HPDE6-E6E7 (cell line): ENCODE measurements around the gene CDC42BPA.
A peak's percentile ranks its signal among the peaks of the same experiment; 100 is the strongest.
"Not testable (repeated sequence)": the region's sequence is repeated elsewhere in the genome, so short reads cannot be mapped to it uniquely, and the experiment has no call there.

ENCODE experiments used
- DNase-seq: peaks from one replicate; pipeline ENCODE4 v3.0.0; 2011; ENCODE audit warnings: missing footprints; ENCODE audit errors: extremely low spot score

The CDC42BPA gene

GRCh38 chr1:227311389-227312001 lies 6.8 kb downstream of the CDC42BPA start:
- no peak for DNase-seq

DNA sequence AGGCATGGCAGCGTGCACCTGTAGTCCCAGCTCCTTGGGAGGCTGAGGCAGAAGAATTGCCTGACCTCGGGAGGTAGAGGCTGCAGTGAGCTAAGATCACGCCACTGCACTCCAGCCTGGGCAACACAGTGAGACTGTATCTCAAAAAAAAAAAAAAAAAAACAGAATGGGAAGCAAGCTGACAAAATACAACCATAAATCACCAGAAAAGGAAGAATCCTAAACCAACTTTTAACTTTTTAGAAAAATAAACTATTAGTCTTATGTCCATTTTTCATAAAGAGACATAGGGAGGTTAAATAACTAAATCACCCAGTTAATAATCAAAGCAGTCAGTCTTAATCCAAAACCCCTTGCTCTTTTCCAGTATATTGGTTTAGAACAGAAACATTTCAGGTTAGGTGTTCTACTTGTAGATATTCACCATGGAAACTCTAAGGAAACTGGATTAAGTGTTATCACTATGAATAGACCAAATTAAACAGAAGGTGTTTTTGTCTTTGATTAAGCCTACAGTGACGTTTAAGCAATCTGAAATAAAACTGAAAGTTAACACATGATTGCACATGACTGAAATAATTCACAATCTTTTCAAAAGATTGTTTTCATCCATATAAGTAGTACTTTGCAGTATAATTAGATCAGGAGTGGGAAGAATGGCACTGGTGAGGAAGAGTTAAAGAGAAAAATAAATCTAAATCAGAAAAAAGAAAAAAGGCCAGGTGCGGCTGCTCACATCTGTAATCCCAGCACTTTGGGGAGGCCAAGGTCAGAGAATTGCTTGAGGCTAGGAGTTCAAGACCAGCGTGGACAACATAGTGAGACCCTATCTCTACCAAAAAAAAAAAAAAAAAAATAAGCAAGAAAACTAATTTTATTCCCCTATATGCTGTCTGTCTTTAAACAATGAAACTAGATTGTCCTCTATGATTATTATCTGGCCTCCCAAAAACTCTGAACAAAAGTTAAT lies 9.6 kb downstream of the CDC42BPA start:
- DNase-seq: no peak

DNA sequence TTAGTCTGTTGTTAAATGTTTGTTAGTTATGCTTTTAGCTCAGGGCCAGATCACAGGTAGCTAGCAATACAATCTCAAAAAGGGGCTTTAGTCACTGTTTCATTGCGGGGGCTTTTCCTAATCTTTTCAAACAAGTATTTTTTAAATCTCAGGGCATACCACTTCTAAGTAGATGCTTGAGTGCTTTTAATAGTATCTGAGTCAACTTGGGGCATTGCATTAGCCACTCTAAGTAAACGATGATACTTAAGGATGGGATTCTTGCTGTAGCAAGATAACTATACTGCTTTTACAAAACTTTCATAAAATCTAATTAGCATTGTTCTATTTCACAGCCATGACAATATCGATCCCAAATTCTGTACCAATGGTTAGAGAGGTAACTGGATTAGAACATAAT lies 11.6 kb downstream of the CDC42BPA start:
- no peak for DNase-seq

- DNase-seq: no peak
Measured at GRCh38 chr1:227305894-227306626, 12.2 kb downstream of the CDC42BPA start.

- no peak for DNase-seq
Measured at GRCh38 chr1:227304665-227305064, 13.6 kb downstream of the CDC42BPA start.

GRCh38 chr1:227303662-227304061 lies 14.6 kb downstream of the CDC42BPA start:
- DNase-seq: no peak

DNA sequence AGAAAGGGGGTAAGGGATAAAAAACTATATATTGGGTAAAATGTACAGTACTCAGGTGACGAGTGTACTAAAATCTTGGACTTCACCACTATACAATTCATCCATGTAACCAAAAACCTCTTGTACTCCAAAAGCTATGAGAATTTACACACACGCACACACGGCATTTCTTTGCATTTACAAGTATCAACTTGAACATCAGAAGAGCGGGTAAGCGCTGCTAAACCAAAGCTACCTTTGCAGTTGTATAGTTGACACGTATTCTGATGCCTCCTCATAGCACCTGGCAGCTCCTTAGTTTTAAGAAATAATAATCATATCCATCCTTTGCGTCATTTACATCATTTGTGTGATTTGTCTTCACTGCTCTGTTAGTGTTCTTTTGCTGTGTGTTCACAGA lies 17.6 kb downstream of the CDC42BPA start:
- no peak for DNase-seq

DNA sequence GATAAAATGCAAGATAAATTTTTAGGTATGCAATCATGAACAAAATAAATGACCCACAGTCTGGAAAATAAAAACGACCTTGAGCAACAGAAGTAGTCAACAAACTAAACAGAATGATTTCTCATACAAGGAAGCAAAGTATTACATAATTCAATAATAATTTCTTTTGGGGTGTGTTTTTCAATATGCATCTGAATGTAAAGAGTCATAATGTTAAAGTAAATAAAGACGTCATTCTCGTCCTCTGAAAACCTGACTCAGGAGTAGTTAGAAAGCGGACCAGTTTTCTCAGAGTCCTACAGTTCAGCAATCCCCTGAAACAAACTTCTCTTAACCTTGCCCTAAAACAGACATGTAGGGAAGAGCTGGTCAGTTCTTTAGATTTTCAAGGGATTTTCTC lies 18.6 kb downstream of the CDC42BPA start:
- peak; percentile 59 for DNase-seq

DNA sequence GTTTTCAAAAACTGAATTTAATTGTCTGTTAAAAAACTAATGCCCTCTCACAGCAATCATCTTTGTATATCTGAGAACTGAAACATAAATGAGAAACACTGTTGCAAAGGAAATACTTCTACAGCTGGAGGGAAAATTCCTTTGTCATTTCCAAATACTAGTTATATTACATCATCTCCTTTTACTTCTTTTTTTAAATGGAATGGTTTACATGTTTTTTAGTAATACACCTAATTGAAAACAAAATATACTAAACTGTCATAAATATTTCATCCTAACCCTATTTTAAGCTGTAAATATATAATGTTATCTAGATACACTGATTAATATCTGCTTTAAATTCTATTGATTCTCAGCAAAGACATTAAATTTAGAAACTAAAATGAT lies 19.1 kb downstream of the CDC42BPA start:
- DNase-seq: no peak

GRCh38 chr1:227298512-227299240 lies 19.6 kb downstream of the CDC42BPA start:
- no peak for DNase-seq

DNA sequence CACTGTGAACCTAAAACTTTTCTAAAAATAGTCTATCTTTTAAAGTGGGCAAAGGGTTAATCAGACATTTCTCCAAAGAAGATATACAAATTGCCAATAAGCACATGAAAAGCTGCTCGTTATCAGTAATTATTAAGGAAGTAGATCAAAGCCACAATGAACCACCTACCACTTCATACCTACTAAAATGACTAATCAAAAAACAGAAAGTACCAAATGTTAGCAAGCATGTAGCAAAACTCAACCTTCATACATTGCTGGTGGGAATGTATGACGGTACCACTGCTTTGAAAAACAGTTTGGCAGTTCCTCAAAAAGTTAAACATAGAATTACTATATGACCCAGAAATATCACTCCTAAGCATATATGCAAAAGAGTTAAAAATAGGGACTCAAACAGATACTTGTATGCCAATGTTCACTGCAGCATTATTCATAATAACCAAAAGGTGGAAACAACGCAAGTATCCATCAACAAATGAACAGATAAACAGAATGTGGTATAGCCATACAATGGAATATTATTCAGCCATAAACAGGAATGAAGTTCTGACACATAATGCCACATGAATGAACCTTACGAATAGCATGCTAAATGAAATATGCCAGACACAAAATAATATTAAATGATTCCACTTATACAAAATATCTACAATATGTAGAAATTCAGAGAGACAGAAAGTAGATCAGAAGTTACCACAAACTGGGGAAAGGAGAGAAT lies 21.1 kb downstream of the CDC42BPA start:
- DNase-seq: no peak

DNA sequence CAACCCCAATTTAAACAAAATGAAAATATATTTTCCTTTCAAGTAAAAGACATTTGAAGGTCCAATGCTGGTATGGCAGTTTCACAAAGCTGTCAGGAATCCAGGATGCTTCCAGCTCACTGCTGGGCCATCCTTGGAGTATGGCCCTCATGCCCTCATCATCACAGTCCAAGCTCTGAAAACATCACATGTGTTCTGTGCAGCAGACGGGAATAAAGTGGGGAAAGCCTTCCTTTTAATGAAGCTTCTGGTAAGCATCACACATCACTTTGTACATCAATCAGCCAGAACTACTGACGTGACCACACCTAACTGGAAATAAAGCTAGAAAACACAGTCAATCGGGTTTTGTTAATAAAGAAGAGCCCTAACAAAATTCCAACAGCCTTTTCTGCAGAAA lies 22.7 kb downstream of the CDC42BPA start:
- DNase-seq: no peak

- DNase-seq: no peak
Measured at GRCh38 chr1:227285745-227286144, 32.5 kb downstream of the CDC42BPA start.

DNA sequence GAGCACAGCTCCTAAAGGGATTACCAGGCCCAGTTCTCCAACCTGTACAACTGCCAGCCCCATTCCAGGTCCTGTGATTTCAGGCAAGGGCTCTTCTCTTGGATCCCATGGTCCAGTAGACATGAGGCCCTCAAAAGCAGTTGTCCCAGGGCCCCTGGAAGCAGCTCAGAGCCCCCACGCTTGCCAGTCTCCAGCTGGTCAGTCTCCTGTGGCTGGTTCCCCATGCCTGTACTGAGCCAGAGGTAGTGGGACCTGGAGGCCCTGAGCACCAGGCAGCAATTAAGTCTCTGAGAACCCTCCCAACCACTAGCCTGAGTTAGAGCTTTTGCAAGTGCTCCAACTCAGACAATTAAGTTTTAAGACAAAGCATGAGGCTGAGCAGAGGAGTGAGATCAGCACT lies 36.9 kb downstream of the CDC42BPA start:
- no peak for DNase-seq

GRCh38 chr1:227280836-227281235 lies 37.5 kb downstream of the CDC42BPA start:
- DNase-seq: no peak

GRCh38 chr1:227276156-227276693 lies 42.1 kb downstream of the CDC42BPA start:
- DNase-seq: not testable (repeated sequence)

GRCh38 chr1:227273557-227273956 lies 44.7 kb downstream of the CDC42BPA start:
- no peak for DNase-seq

- no peak for DNase-seq
Measured at GRCh38 chr1:227272428-227272827, 45.9 kb downstream of the CDC42BPA start.

GRCh38 chr1:227270554-227270953 lies 47.7 kb downstream of the CDC42BPA start:
- no peak for DNase-seq

GRCh38 chr1:227268943-227269342 lies 49.3 kb downstream of the CDC42BPA start:
- no peak for DNase-seq

GRCh38 chr1:227265891-227266290 lies 52.4 kb downstream of the CDC42BPA start:
- no peak for DNase-seq
